ACC112 (cell line): ENCODE data around the gene KCNJ12.

Source experiments
- H2AFZ ChIP-seq: fragments of 200-600 bp; sonication (generic); one replicate; pipeline ENCODE4 v1.6.0; 2017; ENCODE audit warnings: antibody characterized with exemption, low read length; ENCODE audit not compliant: unreplicated experiment
- H3K27ac ChIP-seq: fragments of 200-600 bp; sonication (generic); 2 replicates; pipeline ENCODE4 v1.5.1; 2014; ENCODE audit warnings: low read depth, mild to moderate bottlenecking, antibody characterized with exemption, low read length, moderate library complexity
- H3K27me3 ChIP-seq: fragments of 200-600 bp; sonication (generic); 2 replicates; pipeline ENCODE4 v1.6.1; 2014; ENCODE audit warnings: mild to moderate bottlenecking, antibody characterized with exemption, low read length, moderate library complexity, mixed read lengths; ENCODE audit not compliant: insufficient read depth
- H3K36me3 ChIP-seq: fragments of 200-600 bp; sonication (generic); 2 replicates; pipeline ENCODE4 v1.6.1; 2016; ENCODE audit warnings: mild to moderate bottlenecking, antibody characterized with exemption, low read length, moderate library complexity, mixed read lengths; ENCODE audit not compliant: insufficient read depth
- H3K4me1 ChIP-seq: fragments of 200-600 bp; sonication (generic); one replicate; pipeline ENCODE4 v1.6.1; 2016; ENCODE audit warnings: low read length, mixed read lengths; ENCODE audit not compliant: insufficient read depth, unreplicated experiment, control insufficient read depth
- H3K4me3 ChIP-seq: fragments of 200-600 bp; sonication (generic); 2 replicates; pipeline ENCODE4 v1.5.1; 2014; ENCODE audit warnings: mild to moderate bottlenecking, low read depth, low read length
- H3K79me2 ChIP-seq: fragments of 200-600 bp; sonication (generic); one replicate; pipeline ENCODE4 v1.6.0; 2016; ENCODE audit warnings: low read length; ENCODE audit not compliant: control insufficient read depth, unreplicated experiment, insufficient read depth

Gene KCNJ12

DNA sequence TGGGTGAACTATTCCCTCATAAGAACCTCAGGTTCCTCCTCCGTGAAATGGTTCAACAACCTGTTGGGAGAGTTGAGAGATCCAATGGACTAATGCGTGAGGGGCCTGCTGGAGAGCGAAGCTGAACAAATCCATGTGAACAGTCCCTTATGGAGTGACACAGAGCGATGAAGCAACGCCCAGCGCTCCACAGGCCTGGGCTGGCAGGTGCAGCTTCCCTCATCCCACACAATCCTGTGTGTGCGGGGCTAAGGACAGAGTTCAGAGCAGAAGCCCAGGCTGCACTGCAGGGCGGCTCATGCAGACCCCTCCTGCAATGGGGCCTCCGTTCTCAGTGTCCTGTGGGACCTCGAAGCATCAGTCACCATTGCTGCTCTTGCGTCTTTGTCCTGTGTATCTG lies 90.4 kb downstream of the KCNJ12 start:
- Histone ChIP-seq H3K36me3 (no peaks in the 10 kb centered on the region), H3K4me3 (no peak overlapping the region), H3K27ac (no peak overlapping the region)

GRCh38 chr17:21467196-21467595 lies 91.0 kb downstream of the KCNJ12 start:
- no peaks in the 10 kb centered on the region for H3K4me1 ChIP-seq
- H2AFZ ChIP-seq: no peak overlapping the region
- peaks cover 76% of the 10 kb centered on the region for H3K27me3 ChIP-seq
- H3K79me2 ChIP-seq: no peaks in the 10 kb centered on the region
- H3K27ac ChIP-seq: no peak overlapping the region
- H3K4me3 ChIP-seq: no peak overlapping the region
- H3K36me3 ChIP-seq: no peaks in the 10 kb centered on the region

More for the DNA sequence above, 90.4 kb downstream of the KCNJ12 start:
- H3K79me2 ChIP-seq: no peaks in the 10 kb centered on the region
- H2AFZ ChIP-seq: no peak overlapping the region
- H3K4me1 ChIP-seq: no peaks in the 10 kb centered on the region
- H3K27me3 ChIP-seq: peaks cover 71% of the 10 kb centered on the region

DNA sequence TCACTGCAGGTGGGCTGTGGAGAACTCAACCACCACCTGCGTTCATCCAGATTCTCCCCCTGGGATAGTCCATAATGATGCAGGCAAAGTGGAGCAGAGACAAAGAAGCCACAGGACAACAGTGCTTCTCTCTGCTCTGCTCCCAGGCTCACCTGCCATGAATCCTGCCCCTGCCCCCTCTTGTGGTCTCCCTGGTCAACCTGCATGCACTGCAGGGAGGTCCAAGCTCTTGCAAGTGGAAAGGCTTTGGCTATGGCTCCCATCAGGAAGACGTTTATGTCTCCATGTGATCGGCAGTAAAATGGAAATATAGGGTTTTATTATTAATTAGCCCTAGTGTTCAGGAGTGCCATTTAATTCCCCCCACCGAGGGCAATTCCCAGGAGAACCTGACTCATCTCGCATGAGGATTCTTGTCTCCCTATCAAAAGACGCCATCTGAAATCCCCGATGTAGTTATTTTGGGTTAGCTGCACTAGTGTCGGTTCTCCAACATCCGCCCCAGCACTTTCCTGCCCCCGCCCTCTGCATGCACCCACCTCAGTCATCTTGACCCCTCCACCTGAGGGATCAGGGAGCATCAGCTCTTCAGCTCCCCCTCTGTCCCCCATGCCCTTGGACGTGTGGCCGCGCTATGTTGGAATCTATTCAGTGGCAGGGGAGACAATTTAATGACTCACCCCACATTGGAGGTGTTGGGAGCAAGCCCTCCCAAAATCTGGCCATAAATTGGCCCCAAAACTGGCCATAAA lies 91.8 kb downstream of the KCNJ12 start:
- H3K27me3 ChIP-seq: peaks cover 80% of the 10 kb centered on the region
- no peak overlapping the region for H2AFZ ChIP-seq
- H3K4me3 ChIP-seq: no peak overlapping the region
- no peaks in the 10 kb centered on the region for H3K36me3 ChIP-seq
- H3K27ac ChIP-seq: no peak overlapping the region
- no peaks in the 10 kb centered on the region for H3K4me1 ChIP-seq
- no peaks in the 10 kb centered on the region for H3K79me2 ChIP-seq
